ENCODE data around the gene TBRG4. TPM values are rescaled to one million over a fixed set of nuclear protein-coding genes. Genes with fewer than 3 reads are reported as not detected.

Gene TBRG4
- total and polyA plus RNA-seq, 3 donors from 2014 or later, result 75.7 to 82.8 (median 82.7) TPM

- Histone ChIP-seq H3K27me3 (no peaks in the 10 kb centered on the region), H3K36me3 (ENCODE audit: low read depth, missing control alignments) (no peaks in the 10 kb centered on the region), H3K27ac (peak overlapping the region in 1 of 2 donors; percentile 86), H3K4me3 (no peak overlapping the region), H3K9me3 (no peaks in the 10 kb centered on the region), H3K4me1 (peaks cover 16% of the 10 kb centered on the region)
- no peak for DNase-seq
- 58 to 68% methylated on average over 1 of the region's 1 CpG for WGBS, 2 donors
- TF ChIP-seq CTCF (IDR thresholded peaks at IDR 0.05), result no peak
- no peak for TF ChIP-seq POLR2A (IDR thresholded peaks at IDR 0.05)
- intact Hi-C loops (cut with DNase I; ENCODE audit: low total_unique reads), result no loop called here
These were observed 1.2 kb upstream of the TBRG4 start for GRCh38 chr7:45112648-45113047.

DNA sequence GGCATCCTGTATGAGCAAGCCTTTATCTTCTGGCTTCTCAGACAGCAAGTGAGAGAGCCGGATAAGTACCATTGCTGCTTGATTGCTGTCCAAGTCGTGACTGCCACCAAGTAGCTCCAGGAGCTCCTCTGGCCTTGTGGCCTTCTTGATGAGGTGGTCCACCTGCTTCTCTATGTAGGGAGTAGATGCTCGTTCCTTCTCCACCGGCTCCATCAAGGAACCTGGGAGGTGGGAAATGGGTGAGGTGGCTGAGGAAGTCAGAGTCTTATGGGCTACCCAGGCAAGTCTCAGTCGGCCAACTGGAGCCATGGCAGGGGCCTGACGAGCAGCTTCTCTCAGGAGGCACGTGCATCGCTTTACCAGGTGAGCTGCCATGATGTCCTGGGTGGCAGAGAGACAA, 2.6 kb downstream of the TBRG4 start:
- H3K4me3 ChIP-seq, result no peak overlapping the region
- intact Hi-C loops (cut with DNase I; ENCODE audit: low total_unique reads), result loop anchor here (10.0 kb wide), 1 partner anchor 124 kb away; no protein-coding TSS in a partner anchor
- 71 to 88% methylated on average over 6 to 8 of the region's 8 CpGs for WGBS, 2 donors
- no peaks in the 10 kb centered on the region for H3K27me3 ChIP-seq
- H3K27ac ChIP-seq, result no peak overlapping the region
- H3K9me3 ChIP-seq, result no peaks in the 10 kb centered on the region
- no peaks in the 10 kb centered on the region for H3K36me3 ChIP-seq (ENCODE audit: low read depth, missing control alignments)
- TF ChIP-seq POLR2A (IDR thresholded peaks at IDR 0.05) (no peak), CTCF (IDR thresholded peaks at IDR 0.05) (no peak)
- H3K4me1 ChIP-seq, result peaks cover 16% of the 10 kb centered on the region
- no peak for DNase-seq

GRCh38 chr7:45107356-45107755, 4.1 kb downstream of the TBRG4 start:
- H3K4me1 ChIP-seq, result peaks cover 16% of the 10 kb centered on the region
- H3K9me3 ChIP-seq, result no peaks in the 10 kb centered on the region
- H3K27me3 ChIP-seq, result no peaks in the 10 kb centered on the region
- H3K36me3 ChIP-seq (ENCODE audit: low read depth, missing control alignments), result no peaks in the 10 kb centered on the region
- no peak overlapping the region for H3K4me3 ChIP-seq
- intact Hi-C loops (cut with DNase I; ENCODE audit: low total_unique reads), result loop anchor here (10.0 kb wide), 1 partner anchor 123 kb away; no protein-coding TSS in a partner anchor
- H3K27ac ChIP-seq, result no peak overlapping the region
- 78 to 80% methylated on average over 3 of the region's 3 CpGs for WGBS, 2 donors
- TF ChIP-seq POLR2A (IDR thresholded peaks at IDR 0.05) (no peak), CTCF (IDR thresholded peaks at IDR 0.05) (no peak)
- no peak for DNase-seq

GRCh38 chr7:45106820-45107219, 4.7 kb downstream of the TBRG4 start:
- WGBS, 2 donors, result 71 to 89% methylated on average over 7 to 8 of the region's 8 CpGs
- no peaks in the 10 kb centered on the region for H3K36me3 ChIP-seq (ENCODE audit: low read depth, missing control alignments)
- no peaks in the 10 kb centered on the region for H3K9me3 ChIP-seq
- TF ChIP-seq POLR2A (IDR thresholded peaks at IDR 0.05), result no peak
- no peak for TF ChIP-seq CTCF (IDR thresholded peaks at IDR 0.05)
- no peak overlapping the region for H3K4me3 ChIP-seq
- H3K27me3 ChIP-seq, result no peaks in the 10 kb centered on the region
- DNase-seq, result no peak
- intact Hi-C loops (cut with DNase I; ENCODE audit: low total_unique reads), result loop anchor here (10.0 kb wide), 1 partner anchor 122 kb away; no protein-coding TSS in a partner anchor
- peaks cover 12% of the 10 kb centered on the region for H3K4me1 ChIP-seq
- H3K27ac ChIP-seq, result no peak overlapping the region

- Histone ChIP-seq H3K9me3 (no peaks in the 10 kb centered on the region), H3K36me3 (ENCODE audit: low read depth, missing control alignments) (no peaks in the 10 kb centered on the region), H3K4me1 (peaks cover 11% of the 10 kb centered on the region), H3K27ac (no peak overlapping the region), H3K27me3 (no peaks in the 10 kb centered on the region), H3K4me3 (no peak overlapping the region)
- TF ChIP-seq CTCF (IDR thresholded peaks at IDR 0.05) (no peak), POLR2A (IDR thresholded peaks at IDR 0.05) (no peak)
- WGBS, 2 donors, result 88 to 94% methylated on average over 8 of the region's 8 CpGs
- no peak for DNase-seq
- intact Hi-C loops (cut with DNase I; ENCODE audit: low total_unique reads), result loop anchor here (10.0 kb wide), 1 partner anchor 121 kb away; no protein-coding TSS in a partner anchor
These were observed 5.8 kb downstream of the TBRG4 start for GRCh38 chr7:45105588-45106188.
